HG03439 (cell line): ENCODE results near the gene TRIM38.
"Not testable (repeated sequence)": the region's sequence is repeated elsewhere in the genome, so short reads cannot be mapped to it uniquely, and the experiment has no call there.

Experiments used
- ATAC-seq: cut with Tn5 transposase; IDR thresholded peaks from one replicate; pipeline ENCODE4 v1.9.1; 2021; ENCODE audit warnings: mild to moderate bottlenecking, moderate library complexity; ENCODE audit not compliant: unreplicated experiment

The TRIM38 gene

GRCh38 chr6:26000366-26001144 lies 38.0 kb downstream of the TRIM38 start:
- no peak for ATAC-seq

- ATAC-seq: no peak
Observed at GRCh38 chr6:26003102-26003694, 40.6 kb downstream of the TRIM38 start.

- no peak for ATAC-seq
Observed at GRCh38 chr6:26006086-26006939, 43.7 kb downstream of the TRIM38 start.

- not testable (repeated sequence) for ATAC-seq
Observed at GRCh38 chr6:26006940-26007305, 44.3 kb downstream of the TRIM38 start.

GRCh38 chr6:26008470-26008869 lies 45.9 kb downstream of the TRIM38 start:
- ATAC-seq: no peak

GRCh38 chr6:26009817-26010216 lies 47.2 kb downstream of the TRIM38 start:
- no peak for ATAC-seq

- ATAC-seq: no peak
Observed at GRCh38 chr6:26012061-26012460, 49.5 kb downstream of the TRIM38 start.

- ATAC-seq: not testable (repeated sequence)
Observed at GRCh38 chr6:26014386-26014785, 51.8 kb downstream of the TRIM38 start.

GRCh38 chr6:26016245-26016962 lies 53.8 kb downstream of the TRIM38 start:
- ATAC-seq: no peak

GRCh38 chr6:26016963-26017631 lies 54.5 kb downstream of the TRIM38 start:
- ATAC-seq: no peak

- no peak for ATAC-seq
Observed at GRCh38 chr6:26017632-26017966, 55.0 kb downstream of the TRIM38 start.

GRCh38 chr6:26019261-26019830 lies 56.7 kb downstream of the TRIM38 start:
- ATAC-seq: no peak

- no peak for ATAC-seq
Observed at GRCh38 chr6:26019967-26020328, 57.3 kb downstream of the TRIM38 start.

GRCh38 chr6:26020329-26021000 lies 57.9 kb downstream of the TRIM38 start:
- ATAC-seq: peak; percentile 46

GRCh38 chr6:26021001-26021349 lies 58.4 kb downstream of the TRIM38 start:
- no peak for ATAC-seq

GRCh38 chr6:26021350-26022131 lies 58.9 kb downstream of the TRIM38 start:
- peak; percentile 46 for ATAC-seq

- ATAC-seq: peak; percentile 11
Observed at GRCh38 chr6:26022132-26022472, 59.5 kb downstream of the TRIM38 start.

GRCh38 chr6:26022737-26023136 lies 60.1 kb downstream of the TRIM38 start:
- ATAC-seq: no peak

- no peak for ATAC-seq
Observed at GRCh38 chr6:26024651-26025046, 62.0 kb downstream of the TRIM38 start.
